Measurements from ENCODE around the gene THOP1. TPM values are rescaled to one million over a fixed set of nuclear protein-coding genes. Genes with fewer than 3 reads are reported as not detected.

THOP1 gene
- total and polyA plus RNA-seq, 11 donors, result 36.8 to 114 (median 44.3) TPM

DNA sequence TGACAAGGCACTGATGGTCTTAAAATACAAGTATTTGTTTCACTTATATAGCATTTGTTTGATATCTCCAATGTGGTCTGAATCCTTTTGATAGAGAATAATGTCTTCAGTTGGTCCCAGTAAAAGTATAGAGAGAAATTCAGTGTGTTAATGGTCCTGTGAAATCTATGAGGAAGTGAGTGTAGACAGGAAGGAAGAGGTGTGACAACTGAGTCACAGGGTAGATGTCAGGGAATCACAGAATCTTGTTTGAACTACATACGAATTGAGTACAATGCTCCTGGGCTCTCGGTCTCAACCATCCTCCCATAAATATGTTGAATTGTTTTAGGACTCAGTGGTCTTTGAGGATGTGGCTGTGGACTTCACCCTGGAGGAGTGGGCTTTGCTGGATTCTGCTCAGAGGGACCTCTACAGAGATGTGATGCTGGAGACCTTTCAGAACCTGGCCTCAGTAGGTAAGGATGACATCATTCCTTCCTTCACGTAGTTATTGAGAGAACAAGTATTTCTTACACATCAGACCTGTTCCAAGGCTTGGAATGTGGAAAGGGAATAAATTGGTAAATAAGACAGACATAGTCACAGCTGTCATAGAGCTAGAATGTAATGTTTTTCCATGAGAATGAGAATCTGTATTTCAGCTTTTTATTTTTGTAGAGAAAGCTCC is 65.1 kb downstream of the THOP1 start:
- Histone ChIP-seq H3K27me3 (no peaks in the 10 kb centered on the region), H3K27ac (no peak overlapping the region), H3K36me3 (peaks cover 25 to 58% (median 39%) of the 10 kb centered on the region in 9 donors), H3K4me1 (peaks cover 0 to 12% (median 5%) of the 10 kb centered on the region in 12 donors), H3K4me3 (no peak overlapping the region), H3K9me3 (peaks cover 0 to 98% (median 72%) of the 10 kb centered on the region in 12 donors)
- TF ChIP-seq, protein P1, sequence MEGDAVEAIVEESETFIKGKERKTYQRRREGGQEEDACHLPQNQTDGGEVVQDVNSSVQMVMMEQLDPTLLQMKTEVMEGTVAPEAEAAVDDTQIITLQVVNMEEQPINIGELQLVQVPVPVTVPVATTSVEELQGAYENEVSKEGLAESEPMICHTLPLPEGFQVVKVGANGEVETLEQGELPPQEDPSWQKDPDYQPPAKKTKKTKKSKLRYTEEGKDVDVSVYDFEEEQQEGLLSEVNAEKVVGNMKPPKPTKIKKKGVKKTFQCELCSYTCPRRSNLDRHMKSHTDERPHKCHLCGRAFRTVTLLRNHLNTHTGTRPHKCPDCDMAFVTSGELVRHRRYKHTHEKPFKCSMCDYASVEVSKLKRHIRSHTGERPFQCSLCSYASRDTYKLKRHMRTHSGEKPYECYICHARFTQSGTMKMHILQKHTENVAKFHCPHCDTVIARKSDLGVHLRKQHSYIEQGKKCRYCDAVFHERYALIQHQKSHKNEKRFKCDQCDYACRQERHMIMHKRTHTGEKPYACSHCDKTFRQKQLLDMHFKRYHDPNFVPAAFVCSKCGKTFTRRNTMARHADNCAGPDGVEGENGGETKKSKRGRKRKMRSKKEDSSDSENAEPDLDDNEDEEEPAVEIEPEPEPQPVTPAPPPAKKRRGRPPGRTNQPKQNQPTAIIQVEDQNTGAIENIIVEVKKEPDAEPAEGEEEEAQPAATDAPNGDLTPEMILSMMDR (IDR thresholded peaks at IDR 0.05), result no peak
- 83 to 93% (median 91%) methylated on average over 3 of the region's 3 CpGs for WGBS, 4 donors
- no peak for ATAC-seq
- DNase-seq, result no peak
- intact Hi-C loops (cut with DNase I), result no loop called here

DNA sequence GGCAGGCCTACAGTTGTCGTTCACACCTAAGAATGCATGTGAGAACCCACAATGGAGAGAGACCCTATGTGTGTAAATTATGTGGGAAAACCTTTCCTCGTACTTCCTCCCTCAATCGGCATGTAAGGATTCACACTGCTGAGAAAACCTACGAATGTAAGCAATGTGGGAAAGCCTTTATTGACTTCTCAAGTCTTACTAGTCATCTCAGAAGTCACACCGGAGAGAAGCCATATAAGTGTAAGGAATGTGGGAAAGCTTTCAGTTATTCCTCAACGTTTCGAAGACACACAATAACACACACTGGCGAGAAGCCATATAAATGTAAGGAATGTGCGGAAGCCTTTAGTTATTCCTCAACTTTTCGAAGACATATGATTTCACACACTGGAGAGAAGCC is 67.3 kb downstream of the THOP1 start:
- Histone ChIP-seq H3K4me3 (no peak overlapping the region), H3K9me3 (peaks cover 0 to 100% (median 79%) of the 10 kb centered on the region in 12 donors)

DNA sequence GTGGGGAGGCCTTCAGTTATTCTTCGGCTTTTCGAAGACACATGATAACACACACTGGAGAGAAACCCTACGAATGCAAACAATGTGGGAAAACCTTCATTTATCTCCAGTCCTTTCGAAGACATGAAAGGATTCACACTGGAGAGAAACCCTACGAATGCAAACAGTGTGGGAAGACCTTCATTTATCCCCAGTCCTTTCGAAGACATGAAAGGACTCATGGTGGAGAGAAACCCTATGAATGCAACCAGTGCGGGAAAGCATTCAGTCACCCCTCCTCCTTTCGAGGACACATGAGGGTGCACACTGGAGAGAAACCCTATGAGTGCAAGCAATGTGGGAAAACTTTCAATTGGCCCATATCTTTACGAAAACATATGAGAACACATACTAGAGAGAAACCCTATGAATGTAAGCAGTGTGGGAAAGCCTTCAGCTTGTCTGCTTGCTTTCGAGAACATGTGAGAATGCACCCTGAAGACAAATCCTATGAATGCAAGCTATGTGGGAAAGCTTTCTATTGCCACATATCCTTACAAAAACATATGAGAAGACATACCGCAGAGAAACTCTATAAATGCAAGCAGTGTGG is 67.8 kb downstream of the THOP1 start:
- no peak overlapping the region for H3K4me3 ChIP-seq
- intact Hi-C loops (cut with DNase I), result no loop called here
- TF ChIP-seq POLR2A (IDR thresholded peaks at IDR 0.05), result no peak
- TF ChIP-seq, protein P1 (IDR thresholded peaks at IDR 0.05), result no peak
- DNase-seq, result no peak
- 96 to 99% (median 97%) methylated on average over 11 of the region's 11 CpGs for WGBS, 4 donors
- no peaks in the 10 kb centered on the region for H3K27me3 ChIP-seq
- H3K4me1 ChIP-seq, result no peaks in the 10 kb centered on the region
- H3K9me3 ChIP-seq, result peaks cover 0 to 100% (median 82%) of the 10 kb centered on the region in 12 donors
- no peak overlapping the region for H3K27ac ChIP-seq
- peaks cover 25 to 69% (median 40%) of the 10 kb centered on the region in 9 donors for H3K36me3 ChIP-seq
- no peak for ATAC-seq

More for the DNA sequence above, 67.3 kb downstream of the THOP1 start:
- no peak overlapping the region for H3K27ac ChIP-seq
- 97 to 98% (median 98%) methylated on average over 10 of the region's 10 CpGs for WGBS, 4 donors
- DNase-seq (no peak), ATAC-seq (no peak)
- peaks cover 25 to 67% (median 40%) of the 10 kb centered on the region in 9 donors for H3K36me3 ChIP-seq
- intact Hi-C loops (cut with DNase I), result no loop called here
- no peaks in the 10 kb centered on the region for H3K27me3 ChIP-seq
- TF ChIP-seq POLR2A (IDR thresholded peaks at IDR 0.05), result no peak
- TF ChIP-seq, protein P1 (IDR thresholded peaks at IDR 0.05), result no peak
- H3K4me1 ChIP-seq, result no peaks in the 10 kb centered on the region

DNA sequence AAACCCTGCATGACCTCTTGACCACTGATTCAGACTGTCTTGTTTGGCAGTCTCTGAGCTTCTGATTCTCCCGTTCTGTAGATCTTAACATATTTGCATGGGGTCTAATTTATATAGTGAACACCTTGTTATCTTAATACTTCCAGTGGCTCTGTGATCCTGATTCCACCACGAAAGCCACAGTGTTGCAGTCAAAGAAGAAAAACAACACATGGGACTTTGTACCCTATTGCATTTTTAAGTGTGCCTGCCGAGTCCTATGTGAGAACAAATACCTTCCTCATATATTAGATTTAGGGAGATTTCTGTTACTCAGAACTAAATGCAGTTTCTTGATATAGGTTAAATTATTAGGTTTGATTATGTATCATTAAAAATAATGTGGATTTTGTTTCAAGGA is 69.5 kb downstream of the THOP1 start:
- WGBS, 4 donors, result 95 to 98% (median 97%) methylated on average over 3 of the region's 3 CpGs
- H3K9me3 ChIP-seq, result peaks cover 0 to 100% (median 84%) of the 10 kb centered on the region in 12 donors
- no peaks in the 10 kb centered on the region for H3K27me3 ChIP-seq
- no peaks in the 10 kb centered on the region for H3K4me1 ChIP-seq
- no peak for DNase-seq
- no peak for ATAC-seq
- no peak overlapping the region for H3K27ac ChIP-seq
- TF ChIP-seq, protein P1 (IDR thresholded peaks at IDR 0.05), result no peak
- TF ChIP-seq POLR2A (IDR thresholded peaks at IDR 0.05), result no peak
- intact Hi-C loops (cut with DNase I), result no loop called here
- H3K4me3 ChIP-seq, result no peak overlapping the region
- peaks cover 25 to 73% (median 40%) of the 10 kb centered on the region in 9 donors for H3K36me3 ChIP-seq

Data from heart left ventricle (tissue), 16 donors.